Amygdala (tissue), 56 donors: ENCODE measurements around the gene RAE1.
"Not testable (repeated sequence)": the region's sequence is repeated elsewhere in the genome, so short reads cannot be mapped to it uniquely, and the experiment has no call there.

Experiments used
- DNase-seq, 56 donors: peaks; one replicate each; lab custom pipeline; 2025; lab: John Stamatoyannopoulos, UW

The RAE1 gene

GRCh38 chr20:57325632-57326356 lies 25.3 kb upstream of the RAE1 start:
- DNase-seq, result no peak

GRCh38 chr20:57326667-57327455 lies 24.2 kb upstream of the RAE1 start:
- peak in 1 of 56 donors; percentile 1 for DNase-seq

GRCh38 chr20:57327820-57328219 lies 23.2 kb upstream of the RAE1 start:
- DNase-seq, result no peak

GRCh38 chr20:57329608-57330221 lies 21.3 kb upstream of the RAE1 start, which contains the start of gene SPO11:
Gene SPO11, plus strand, starts transcription at chr20:57329803. Its CDS starts 65 bp downstream, at chr20:57329868.
- DNase-seq, result peak in 2 of 56 donors; percentile 11 to 53

- peak in 4 of 56 donors; percentile 16 to 44 (median 28) for DNase-seq
Measured at GRCh38 chr20:57330998-57331397, 20.1 kb upstream of the RAE1 start.

GRCh38 chr20:57332105-57333089 lies 18.7 kb upstream of the RAE1 start:
- no peak for DNase-seq

- peak in 1 of 56 donors; percentile 7 for DNase-seq
Measured at GRCh38 chr20:57335392-57335791, 15.7 kb upstream of the RAE1 start.

GRCh38 chr20:57341663-57342062 lies 9.4 kb upstream of the RAE1 start:
- DNase-seq, result no peak

- no peak for DNase-seq
Measured at GRCh38 chr20:57342829-57343228, 8.2 kb upstream of the RAE1 start.

GRCh38 chr20:57346477-57346876 lies 4.6 kb upstream of the RAE1 start:
- DNase-seq, result peak in 45 of 56 donors; percentile 3 to 91 (median 49)

- DNase-seq, result no peak
Measured at GRCh38 chr20:57347393-57347792, 3.7 kb upstream of the RAE1 start.

GRCh38 chr20:57348200-57348921 lies 2.7 kb upstream of the RAE1 start:
- DNase-seq, result not testable (repeated sequence)

- not testable (repeated sequence) for DNase-seq
Measured at GRCh38 chr20:57348922-57349574, 2.0 kb upstream of the RAE1 start.

GRCh38 chr20:57350081-57350710 lies 859 bp upstream of the RAE1 start:
- DNase-seq, result no peak

GRCh38 chr20:57350726-57351041 lies 371 bp upstream of the RAE1 start:
- not testable (repeated sequence) for DNase-seq

- DNase-seq, result no peak
Measured at GRCh38 chr20:57352305-57352704, 1.2 kb downstream of the RAE1 start.

- DNase-seq, result no peak
Measured at GRCh38 chr20:57353351-57353750, 2.3 kb downstream of the RAE1 start.

- no peak for DNase-seq
Measured at GRCh38 chr20:57361517-57361916, 10.5 kb downstream of the RAE1 start.
